ENCODE measurements around the gene DLGAP4.

DNA sequence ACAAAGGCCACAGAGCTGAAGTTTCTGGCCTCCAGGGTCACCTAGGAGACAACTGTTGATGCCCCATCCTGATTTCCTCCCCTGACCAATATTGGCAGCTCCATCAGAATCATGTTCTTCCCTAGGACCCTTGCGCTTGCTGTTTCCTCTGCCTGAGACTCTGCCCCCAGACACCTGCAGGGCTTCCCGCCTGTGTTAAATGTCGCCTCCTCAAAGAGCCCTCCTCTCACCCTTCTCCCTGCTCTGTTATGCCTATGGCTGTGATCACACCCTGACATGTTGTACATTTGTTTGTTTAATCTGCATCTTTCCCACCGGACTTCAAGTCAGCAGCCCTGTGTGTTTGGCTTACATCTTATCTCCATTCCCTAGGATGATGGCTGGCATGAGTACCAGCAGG is 30.1 kb downstream of the DLGAP4 start:
- TF ChIP-seq, protein P1, sequence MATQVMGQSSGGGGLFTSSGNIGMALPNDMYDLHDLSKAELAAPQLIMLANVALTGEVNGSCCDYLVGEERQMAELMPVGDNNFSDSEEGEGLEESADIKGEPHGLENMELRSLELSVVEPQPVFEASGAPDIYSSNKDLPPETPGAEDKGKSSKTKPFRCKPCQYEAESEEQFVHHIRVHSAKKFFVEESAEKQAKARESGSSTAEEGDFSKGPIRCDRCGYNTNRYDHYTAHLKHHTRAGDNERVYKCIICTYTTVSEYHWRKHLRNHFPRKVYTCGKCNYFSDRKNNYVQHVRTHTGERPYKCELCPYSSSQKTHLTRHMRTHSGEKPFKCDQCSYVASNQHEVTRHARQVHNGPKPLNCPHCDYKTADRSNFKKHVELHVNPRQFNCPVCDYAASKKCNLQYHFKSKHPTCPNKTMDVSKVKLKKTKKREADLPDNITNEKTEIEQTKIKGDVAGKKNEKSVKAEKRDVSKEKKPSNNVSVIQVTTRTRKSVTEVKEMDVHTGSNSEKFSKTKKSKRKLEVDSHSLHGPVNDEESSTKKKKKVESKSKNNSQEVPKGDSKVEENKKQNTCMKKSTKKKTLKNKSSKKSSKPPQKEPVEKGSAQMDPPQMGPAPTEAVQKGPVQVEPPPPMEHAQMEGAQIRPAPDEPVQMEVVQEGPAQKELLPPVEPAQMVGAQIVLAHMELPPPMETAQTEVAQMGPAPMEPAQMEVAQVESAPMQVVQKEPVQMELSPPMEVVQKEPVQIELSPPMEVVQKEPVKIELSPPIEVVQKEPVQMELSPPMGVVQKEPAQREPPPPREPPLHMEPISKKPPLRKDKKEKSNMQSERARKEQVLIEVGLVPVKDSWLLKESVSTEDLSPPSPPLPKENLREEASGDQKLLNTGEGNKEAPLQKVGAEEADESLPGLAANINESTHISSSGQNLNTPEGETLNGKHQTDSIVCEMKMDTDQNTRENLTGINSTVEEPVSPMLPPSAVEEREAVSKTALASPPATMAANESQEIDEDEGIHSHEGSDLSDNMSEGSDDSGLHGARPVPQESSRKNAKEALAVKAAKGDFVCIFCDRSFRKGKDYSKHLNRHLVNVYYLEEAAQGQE (IDR thresholded peaks at IDR 0.05; ENCODE audit: insufficient replicate concordance, low read depth): no peak
- TF ChIP-seq GABPA (IDR thresholded peaks at IDR 0.05; ENCODE audit: low read depth) (no peak), SPI1 (IDR thresholded peaks at IDR 0.05; ENCODE audit: borderline replicate concordance, low read depth) (no peak)
- TF ChIP-seq, protein P2, sequence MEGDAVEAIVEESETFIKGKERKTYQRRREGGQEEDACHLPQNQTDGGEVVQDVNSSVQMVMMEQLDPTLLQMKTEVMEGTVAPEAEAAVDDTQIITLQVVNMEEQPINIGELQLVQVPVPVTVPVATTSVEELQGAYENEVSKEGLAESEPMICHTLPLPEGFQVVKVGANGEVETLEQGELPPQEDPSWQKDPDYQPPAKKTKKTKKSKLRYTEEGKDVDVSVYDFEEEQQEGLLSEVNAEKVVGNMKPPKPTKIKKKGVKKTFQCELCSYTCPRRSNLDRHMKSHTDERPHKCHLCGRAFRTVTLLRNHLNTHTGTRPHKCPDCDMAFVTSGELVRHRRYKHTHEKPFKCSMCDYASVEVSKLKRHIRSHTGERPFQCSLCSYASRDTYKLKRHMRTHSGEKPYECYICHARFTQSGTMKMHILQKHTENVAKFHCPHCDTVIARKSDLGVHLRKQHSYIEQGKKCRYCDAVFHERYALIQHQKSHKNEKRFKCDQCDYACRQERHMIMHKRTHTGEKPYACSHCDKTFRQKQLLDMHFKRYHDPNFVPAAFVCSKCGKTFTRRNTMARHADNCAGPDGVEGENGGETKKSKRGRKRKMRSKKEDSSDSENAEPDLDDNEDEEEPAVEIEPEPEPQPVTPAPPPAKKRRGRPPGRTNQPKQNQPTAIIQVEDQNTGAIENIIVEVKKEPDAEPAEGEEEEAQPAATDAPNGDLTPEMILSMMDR (IDR thresholded peaks at IDR 0.05; ENCODE audit: insufficient read depth, low read length): no peak
